Sigmoid colon (tissue), 7 donors: ENCODE measurements around the gene EHBP1L1. TPM values are rescaled to one million over a fixed set of nuclear protein-coding genes. Genes with fewer than 3 reads are reported as not detected.

Source experiments
- DNase-seq: peaks from one replicate; pipeline ENCODE4 v3.0.0-alpha.2; 2019
- H3K27ac ChIP-seq, 4 donors: fragments of 200-600 bp; sonication (generic); one replicate each; pipeline ENCODE4 v1.5.1; 2016 to 2019; ENCODE audit warnings: mild to moderate bottlenecking in 1 of 4
- H3K27me3 ChIP-seq, 3 donors: fragments of 200-600 bp; sonication (generic); one replicate each; pipeline ENCODE4 v1.5.1; 2019; ENCODE audit warnings: mild to moderate bottlenecking in 1 of 3
- H3K36me3 ChIP-seq, 4 donors: fragments of 200-600 bp; sonication (generic); one replicate each; pipeline ENCODE4 v1.5.1; 2016 to 2019
- H3K4me1 ChIP-seq, 4 donors: fragments of 200-600 bp; sonication (generic); one replicate each; pipeline ENCODE4 v1.5.1; 2017 to 2019
- H3K4me3 ChIP-seq, 4 donors: fragments of 200-600 bp; sonication (generic); one replicate each; pipeline ENCODE4 v1.5.1; 2017 to 2019; ENCODE audit warnings: mild to moderate bottlenecking in 2 of 4, moderate library complexity in 1 of 4
- H3K9me3 ChIP-seq, 4 donors: fragments of 200-600 bp in 3 of 4; sonication (generic) in 3 of 4; one replicate each; pipeline versions ENCODE4 v1.5.1 to v1.6.1; 2013 to 2019
- EP300 ChIP-seq, 4 donors: sonication (generic); formaldehyde crosslinking; IDR thresholded peaks; one replicate each; pipeline ENCODE4 v1.6.1; 2017; ENCODE audit warnings: antibody characterized with exemption in 4 of 4
- POLR2A ChIP-seq, 2 donors: fragments of 450-650 bp; IDR thresholded peaks; one replicate each; pipeline ENCODE4 v1.6.1; 2016; ENCODE audit warnings: antibody characterized with exemption in 2 of 2, mild to moderate bottlenecking in 2 of 2, moderate library complexity in 2 of 2
- POLR2AphosphoS5 ChIP-seq, 4 donors: sonication (generic); formaldehyde crosslinking; IDR thresholded peaks; one replicate each; pipeline ENCODE4 v1.6.1; 2017; ENCODE audit warnings: antibody characterized with exemption in 4 of 4
- WGBS, 2 donors: extraction: QIAGEN DNeasy Blood & Tissue Kit; methylation state at CpG; one replicate each; pipeline ENCODE4 v1.1.7; 2013; 5-methylcytosine and 5-hydroxymethylcytosine counted together
- intact Hi-C: fragments of 100-400 bp; cut with DNase I; formaldehyde crosslinking; loops from one replicate; pipeline ENCODE4 v1.15.1; 2023
- polyA plus RNA-seq, 3 donors: library from polyadenylated mRNA; stranded (reverse); fragments of 200-250 nt; gene quantifications; one replicate each; pipeline ENCODE4 v1.2.3, GENCODE V29; 2013
- total RNA-seq, 4 donors: library from RNA; depleted of rRNA; stranded (reverse); fragments of >200 nt; gene quantifications; one replicate each; pipeline ENCODE4 v1.1.0, GENCODE V29; 2016
- TF ChIP-seq, protein P1 (sequence below), 4 experiments: fragments of 450-650 bp in 3 of 4; fragments of 200-600 bp in 1 of 4; IDR thresholded peaks; one replicate each; pipeline ENCODE4 v1.5.1; 2016 to 2019; ENCODE audit warnings: antibody characterized with exemption in 4 of 4, mild to moderate bottlenecking in 3 of 4, moderate library complexity in 2 of 4
- donor health status: healthy with polysubstance abuse.
- donor health status: Bipolar disorder and iron deficiency.
- donor health status: healthy.

Gene EHBP1L1
- total and polyA plus RNA-seq, 7 donors: 31.2 to 366 (median 148) TPM

DNA sequence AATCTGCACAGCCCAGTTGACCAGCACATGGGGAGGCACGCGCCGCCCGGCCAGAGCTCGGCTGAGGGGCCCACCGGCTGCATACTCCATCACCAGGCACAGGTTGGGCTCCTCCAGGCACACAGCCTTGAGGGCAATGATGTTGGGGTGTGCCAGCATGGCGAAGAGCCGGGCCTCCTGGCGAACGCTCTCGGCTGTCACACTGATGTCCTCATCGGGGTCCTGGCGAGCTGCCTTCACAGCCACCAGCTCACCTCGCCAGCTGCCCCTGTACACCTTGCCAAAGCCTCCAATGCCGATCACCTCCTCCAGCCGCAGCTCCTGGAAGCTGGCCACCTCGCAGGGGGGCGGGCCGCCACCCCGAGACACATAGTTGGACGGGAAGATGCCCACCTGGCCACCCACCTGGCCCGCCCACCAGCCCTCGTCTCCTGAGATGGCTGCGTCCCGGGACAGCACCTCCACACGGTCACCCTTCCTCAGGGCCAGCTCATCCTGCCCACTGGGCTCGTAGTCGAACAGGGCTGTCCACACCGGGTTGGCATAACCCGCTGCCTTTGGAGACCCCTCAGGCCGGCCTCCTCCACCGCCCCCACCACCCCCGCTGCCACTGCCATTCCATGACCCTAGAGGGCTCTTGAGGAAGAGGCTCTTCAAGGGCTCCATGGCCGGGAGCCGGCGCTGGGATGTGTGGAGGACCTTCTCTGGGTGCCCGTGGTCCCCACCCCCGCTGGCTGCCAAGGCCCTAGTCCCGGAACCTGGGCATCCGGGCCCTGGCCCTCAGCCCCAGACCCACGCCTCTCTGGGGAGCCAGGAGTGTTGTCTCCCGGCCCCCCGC, 37.5 kb downstream of the EHBP1L1 start:
- H3K4me3 ChIP-seq: peak overlapping the region; percentile 56 to 88 (median 74)
- TF ChIP-seq EP300 (IDR thresholded peaks at IDR 0.05) (no peak), POLR2A (IDR thresholded peaks at IDR 0.05) (no peak), POLR2AphosphoS5 (IDR thresholded peaks at IDR 0.05) (no peak)
- TF ChIP-seq, protein P1, sequence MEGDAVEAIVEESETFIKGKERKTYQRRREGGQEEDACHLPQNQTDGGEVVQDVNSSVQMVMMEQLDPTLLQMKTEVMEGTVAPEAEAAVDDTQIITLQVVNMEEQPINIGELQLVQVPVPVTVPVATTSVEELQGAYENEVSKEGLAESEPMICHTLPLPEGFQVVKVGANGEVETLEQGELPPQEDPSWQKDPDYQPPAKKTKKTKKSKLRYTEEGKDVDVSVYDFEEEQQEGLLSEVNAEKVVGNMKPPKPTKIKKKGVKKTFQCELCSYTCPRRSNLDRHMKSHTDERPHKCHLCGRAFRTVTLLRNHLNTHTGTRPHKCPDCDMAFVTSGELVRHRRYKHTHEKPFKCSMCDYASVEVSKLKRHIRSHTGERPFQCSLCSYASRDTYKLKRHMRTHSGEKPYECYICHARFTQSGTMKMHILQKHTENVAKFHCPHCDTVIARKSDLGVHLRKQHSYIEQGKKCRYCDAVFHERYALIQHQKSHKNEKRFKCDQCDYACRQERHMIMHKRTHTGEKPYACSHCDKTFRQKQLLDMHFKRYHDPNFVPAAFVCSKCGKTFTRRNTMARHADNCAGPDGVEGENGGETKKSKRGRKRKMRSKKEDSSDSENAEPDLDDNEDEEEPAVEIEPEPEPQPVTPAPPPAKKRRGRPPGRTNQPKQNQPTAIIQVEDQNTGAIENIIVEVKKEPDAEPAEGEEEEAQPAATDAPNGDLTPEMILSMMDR (IDR thresholded peaks at IDR 0.05): no peak
- H3K4me1 ChIP-seq: peaks cover 0 to 67% (median 59%) of the 10 kb centered on the region in 4 donors
- intact Hi-C loops: loop anchor here (10.0 kb wide), 1 partner anchor 499 kb away; the partner anchor contains the start of genes TM7SF2 and ZNHIT2
- H3K36me3 ChIP-seq: peaks cover 7 to 29% (median 18%) of the 10 kb centered on the region in 4 donors
- H3K9me3 ChIP-seq: no peaks in the 10 kb centered on the region
- peak overlapping the region; percentile 89 to 95 (median 92) for H3K27ac ChIP-seq
- no peak for DNase-seq
- H3K27me3 ChIP-seq: no peaks in the 10 kb centered on the region
- WGBS, 2 donors: 11 to 22% methylated on average over 43 of the region's 43 CpGs

DNA sequence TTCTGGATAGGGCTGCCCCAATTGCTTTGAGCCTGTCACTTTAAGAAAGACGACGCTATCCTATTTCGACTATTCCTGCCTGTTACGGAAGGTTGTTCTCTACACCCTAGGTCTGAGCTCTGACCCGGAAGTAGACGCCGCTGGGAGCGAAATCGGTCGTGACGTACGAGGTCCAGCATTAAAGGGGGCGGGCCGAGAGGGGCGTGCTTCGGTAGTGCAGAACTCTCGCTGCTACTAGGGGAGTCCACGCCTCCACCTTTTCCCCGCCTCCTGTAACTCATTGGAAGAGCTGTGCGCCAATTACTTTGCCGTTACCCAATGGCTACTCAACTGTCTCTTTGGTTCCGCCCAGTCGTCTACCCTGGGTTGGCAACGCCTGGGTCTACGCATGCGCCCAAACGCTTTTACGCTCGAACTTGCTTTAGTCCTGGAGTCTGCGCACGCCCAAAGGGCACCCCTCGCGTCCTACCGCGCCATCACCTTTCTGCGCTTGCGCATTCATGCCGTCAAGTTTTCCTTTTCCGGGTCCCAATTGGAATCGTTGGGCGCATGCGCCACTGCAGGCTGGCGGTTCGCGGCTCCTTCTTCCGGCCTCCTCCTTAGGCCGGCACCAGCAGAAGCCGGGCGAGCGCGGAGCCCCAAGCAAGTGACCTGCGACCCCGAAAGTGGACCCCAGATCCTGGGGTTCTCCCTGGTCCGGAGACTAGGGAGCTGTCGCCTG, 39.5 kb downstream of the EHBP1L1 start, which contains the start of gene PCNX3:
Gene PCNX3 (plus strand): TSS at position 548 of the 721 bp plus-strand sequence. CDS start 536 bp downstream, outside the sequence.
- Histone ChIP-seq H3K36me3 (peaks cover 28 to 44% (median 31%) of the 10 kb centered on the region in 4 donors), H3K4me1 (peaks cover 0 to 58% (median 47%) of the 10 kb centered on the region in 4 donors), H3K27me3 (no peaks in the 10 kb centered on the region), H3K4me3 (peak within 1 kb of the TSS; percentile 74 to 98 (median 88)), H3K27ac (peak within 1 kb of the TSS; percentile 89 to 95 (median 92)), H3K9me3 (no peaks in the 10 kb centered on the region)
- TF ChIP-seq POLR2AphosphoS5 (IDR thresholded peaks at IDR 0.05): peak; percentile 79 to 88 (median 82)
- TF ChIP-seq, protein P1 (IDR thresholded peaks at IDR 0.05): no peak
- peak in 1 of 4 donors; percentile 67 for TF ChIP-seq EP300 (IDR thresholded peaks at IDR 0.05)
- TF ChIP-seq POLR2A (IDR thresholded peaks at IDR 0.05): peak; percentile 52 to 65
- 0% methylated on average over 55 of the region's 55 CpGs for WGBS, 2 donors
- intact Hi-C loops: loop anchor here (2.0 to 10.0 kb wide), 3 partner anchors 37 to 501 kb away; partner anchors contain the start of genes FAM89B, TM7SF2 and ZNHIT2
- DNase-seq: peak; percentile 100

DNA sequence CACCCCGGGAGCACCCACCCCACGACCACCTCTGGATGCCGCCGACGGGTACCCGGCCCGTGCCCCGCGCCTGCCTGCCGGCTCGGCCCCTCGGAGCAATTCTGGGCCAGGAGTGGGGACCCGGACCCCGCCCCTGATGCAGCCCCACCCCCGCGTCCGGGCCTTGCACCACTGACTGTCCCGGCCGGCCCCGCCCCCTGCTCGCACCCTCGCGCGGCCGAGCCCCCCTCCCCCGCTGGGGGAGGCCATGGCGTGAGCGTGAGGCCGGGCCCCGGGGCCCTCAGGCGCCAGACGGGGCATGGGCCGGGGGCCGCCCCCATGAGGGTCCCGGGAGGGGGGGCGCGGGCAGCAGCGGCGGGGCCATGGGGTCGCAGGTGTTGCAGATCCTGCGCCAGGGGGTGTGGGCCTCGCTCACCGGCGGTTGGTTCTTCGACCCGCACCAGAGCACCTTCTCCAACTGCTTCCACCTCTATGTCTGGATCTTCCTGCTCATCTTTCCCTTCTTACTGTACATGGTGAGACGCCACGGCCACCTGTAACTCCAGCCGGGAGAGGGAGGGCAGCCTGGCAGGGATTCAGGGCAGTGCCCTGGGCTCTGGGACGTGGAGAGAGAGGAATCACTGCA, 40.2 kb downstream of the EHBP1L1 start:
- DNase-seq: no peak
- WGBS, 2 donors: 1 to 2% methylated on average over 50 of the region's 50 CpGs
- H3K4me1 ChIP-seq: peaks cover 0 to 51% (median 42%) of the 10 kb centered on the region in 4 donors

More for the DNA sequence above, 40.2 kb downstream of the EHBP1L1 start:
- Histone ChIP-seq H3K27me3 (no peaks in the 10 kb centered on the region), H3K36me3 (peaks cover 30 to 44% (median 37%) of the 10 kb centered on the region in 4 donors), H3K4me3 (peak overlapping the region; percentile 74 to 98 (median 88)), H3K9me3 (no peaks in the 10 kb centered on the region), H3K27ac (peak overlapping the region; percentile 89 to 95 (median 92))
- TF ChIP-seq POLR2AphosphoS5 (IDR thresholded peaks at IDR 0.05) (no peak), POLR2A (IDR thresholded peaks at IDR 0.05) (no peak), EP300 (IDR thresholded peaks at IDR 0.05) (no peak)
- TF ChIP-seq, protein P1 (IDR thresholded peaks at IDR 0.05): no peak
- intact Hi-C loops: loop anchor here (2.0 to 10.0 kb wide), 3 partner anchors 37 to 501 kb away; partner anchors contain the start of genes FAM89B, TM7SF2 and ZNHIT2
